Fibroblast of peridontal ligament (primary cell): ENCODE measurements around the gene MVB12A.

Source experiments
- DNase-seq: peaks from one replicate; pipeline ENCODE4 v3.0.0-alpha.2; 2010; ENCODE audit errors: extremely low read depth

The MVB12A gene

GRCh38 chr19:17404621-17405249 lies 15.1 kb upstream of the MVB12A start:
- DNase-seq = no peak

- DNase-seq = no peak
These were observed 14.4 kb upstream of the MVB12A start, which contains the start of gene BST2 for GRCh38 chr19:17405250-17406045. BST2 (minus strand) TSS chr19:17405630; CDS start chr19:17405575, 55 bp downstream.

- no peak for DNase-seq
These were observed 13.6 kb upstream of the MVB12A start for GRCh38 chr19:17406046-17406886.

GRCh38 chr19:17406887-17407196 lies 13.0 kb upstream of the MVB12A start:
- no peak for DNase-seq

- DNase-seq = no peak
These were observed 9.9 kb upstream of the MVB12A start for GRCh38 chr19:17409990-17410389.

- no peak for DNase-seq
These were observed 8.0 kb upstream of the MVB12A start for GRCh38 chr19:17411801-17412200.

- no peak for DNase-seq
These were observed 5.8 kb upstream of the MVB12A start for GRCh38 chr19:17414097-17414496.

- DNase-seq = no peak
These were observed 4.7 kb upstream of the MVB12A start for GRCh38 chr19:17415121-17415520.

GRCh38 chr19:17418710-17419109 lies 1.1 kb upstream of the MVB12A start:
- no peak for DNase-seq

GRCh38 chr19:17419154-17419620 lies 660 bp upstream of the MVB12A start:
- DNase-seq = no peak

GRCh38 chr19:17420475-17420924 lies 653 bp downstream of the MVB12A start:
- DNase-seq = no peak

- DNase-seq = no peak
These were observed 2.1 kb downstream of the MVB12A start for GRCh38 chr19:17421942-17422341.

- no peak for DNase-seq
These were observed 3.8 kb downstream of the MVB12A start for GRCh38 chr19:17423429-17424208.

GRCh38 chr19:17424743-17425365 lies 5.0 kb downstream of the MVB12A start:
- DNase-seq = no peak

GRCh38 chr19:17429641-17430113 lies 9.8 kb downstream of the MVB12A start:
- no peak for DNase-seq

- DNase-seq = no peak
These were observed 11.6 kb downstream of the MVB12A start for GRCh38 chr19:17431417-17431816.

- no peak for DNase-seq
These were observed 15.4 kb downstream of the MVB12A start for GRCh38 chr19:17435218-17435617.

GRCh38 chr19:17436094-17436873 lies 16.4 kb downstream of the MVB12A start:
- DNase-seq = no peak

GRCh38 chr19:17436874-17437267 lies 17.0 kb downstream of the MVB12A start:
- DNase-seq = no peak
